PC-3 (cell line): ENCODE results near the gene CTCFL. TPM values are rescaled to one million over a fixed set of nuclear protein-coding genes. Genes with fewer than 3 reads are reported as not detected.
"Not testable (repeated sequence)": the region's sequence is repeated elsewhere in the genome, so short reads cannot be mapped to it uniquely, and the experiment has no call there.

ENCODE experiments used
- ATAC-seq: fragments of 200-7000 bp; cut with Tn5 transposase; 2 replicates; pipeline ENCODE4 v1.9.1; 2020; ENCODE audit warnings: mild to moderate bottlenecking, moderate library complexity
- BruUV-seq: library from RNA; stranded (reverse); fragments of 400-500 nt; replicated peaks from 2 replicates; lab custom pipeline; 2021; lab: Mats Ljungman, UMichigan
- CTCF ChIA-PET: fragments of 300-600 bp; sonication (Branson Sonifier 250); formaldehyde crosslinking; loops from one replicate; lab custom pipeline; 2022; ENCODE audit warnings: antibody characterized with exemption; lab: Charles Lee
- POLR2A ChIA-PET: fragments of 300-600 bp; sonication (Branson Sonifier 250); formaldehyde crosslinking; loops from one replicate; lab custom pipeline; 2022; ENCODE audit warnings: antibody characterized with exemption; ENCODE audit not compliant: unreplicated experiment; lab: Charles Lee
- DNase-seq: peaks from one replicate; pipeline ENCODE4 v3.0.0-alpha.2; 2015
- H2AFZ ChIP-seq: fragments of 300-600 bp; sonication (generic); 2 replicates; pipeline ENCODE4 v1.6.0; 2016; ENCODE audit warnings: antibody characterized with exemption, low read length
- H3F3A ChIP-seq: fragments of 300-600 bp; sonication (generic); one replicate; pipeline ENCODE4 v1.6.0; 2017; ENCODE audit warnings: antibody characterized with exemption, low read length, control low read depth, mild to moderate bottlenecking; ENCODE audit not compliant: unreplicated experiment
- H3K27ac ChIP-seq: fragments of 300-600 bp; sonication (generic); 2 replicates; pipeline ENCODE4 v1.5.1; 2016; ENCODE audit warnings: mild to moderate bottlenecking, low read length
- H3K27me3 ChIP-seq: fragments of 300-600 bp; sonication (generic); 2 replicates; pipeline ENCODE4 v1.6.1; 2016; ENCODE audit warnings: low read length, mixed read lengths
- H3K36me3 ChIP-seq: fragments of 300-600 bp; sonication (generic); 2 replicates; pipeline ENCODE4 v1.6.1; 2016; ENCODE audit warnings: low read depth, mixed run types, low read length, mixed read lengths
- H3K4me1 ChIP-seq: fragments of 300-600 bp; sonication (generic); 2 replicates; pipeline ENCODE4 v1.5.1; 2016; ENCODE audit warnings: low read length; ENCODE audit not compliant: insufficient read depth
- H3K4me2 ChIP-seq: fragments of 300-600 bp; sonication (generic); 2 replicates; pipeline ENCODE4 v1.6.0; 2016; ENCODE audit warnings: low read length
- H3K4me3 ChIP-seq: fragments of 300-600 bp; sonication (generic); 2 replicates; pipeline ENCODE4 v1.5.1; 2016; ENCODE audit warnings: mild to moderate bottlenecking, low read length, mixed read lengths
- H3K79me2 ChIP-seq: fragments of 300-600 bp; sonication (generic); 2 replicates; pipeline ENCODE4 v1.6.1; 2017; ENCODE audit warnings: low read length, mixed read lengths
- H3K9ac ChIP-seq: fragments of 300-600 bp; sonication (generic); 2 replicates; pipeline ENCODE4 v1.6.0; 2016; ENCODE audit warnings: mild to moderate bottlenecking, low read length
- H3K9me2 ChIP-seq: fragments of 300-600 bp; sonication (generic); replicated peaks from 2 replicates; pipeline ENCODE4 v1.6.1; 2016; ENCODE audit warnings: mixed run types, low read length, mixed read lengths
- H3K9me3 ChIP-seq: fragments of 300-600 bp; sonication (generic); 2 replicates; pipeline ENCODE4 v1.6.1; 2016; ENCODE audit warnings: low read length, mixed read lengths
- H4K20me1 ChIP-seq: fragments of 300-600 bp; sonication (generic); 2 replicates; pipeline ENCODE4 v1.6.1; 2016; ENCODE audit warnings: low read length, mixed read lengths
- CTCF ChIP-seq: fragments of 300-600 bp; sonication (generic); conservative IDR thresholded peaks from 2 replicates; pipeline ENCODE4 v1.5.1; 2017; ENCODE audit warnings: antibody characterized with exemption, low read depth, mild to moderate bottlenecking, low read length
- EZH2 ChIP-seq: fragments of 300-600 bp; sonication (generic); IDR thresholded peaks from one replicate; pipeline ENCODE4 v1.6.1; 2017; ENCODE audit warnings: antibody characterized with exemption, mild to moderate bottlenecking, low read length; ENCODE audit not compliant: unreplicated experiment
- EZH2phosphoT487 ChIP-seq: fragments of 300-600 bp; sonication (generic); IDR thresholded peaks from 2 replicates; pipeline ENCODE4 v1.6.1; 2018; ENCODE audit warnings: mild to moderate bottlenecking, antibody characterized with exemption, low read length, borderline replicate concordance
- intact Hi-C: fragments of 100-400 bp; cut with micrococcal nuclease; formaldehyde crosslinking; loops from 2 replicates; pipeline ENCODE4 v1.9.0; 2023
- total RNA-seq: library from RNA; depleted of rRNA; stranded (reverse); fragments of >200 nt; gene quantifications from 2 replicates; pipeline ENCODE4 v1.2.3, GENCODE V29; 2014

CTCFL gene
- total RNA-seq, 1 experiment from 2014 or later = not detected

GRCh38 chr20:57493091-57493615 lies 31.8 kb downstream of the CTCFL start:
- intact Hi-C loops = loop anchor here (10.0 kb wide), 1 partner anchor 398 kb away; no protein-coding TSS in a partner anchor
- Histone ChIP-seq H3K9me2 (no peaks in the 10 kb centered on the region), H3K9me3 (no peaks in the 10 kb centered on the region), H3K4me2 (no peak overlapping the region), H3K36me3 (no peaks in the 10 kb centered on the region), H3K4me1 (peaks cover 9% of the 10 kb centered on the region), H3K4me3 (no peak overlapping the region), H3K27ac (no peak overlapping the region), H3K27me3 (no peaks in the 10 kb centered on the region), H3K9ac (no peak overlapping the region), H3F3A (no peaks in the 10 kb centered on the region), H2AFZ (no peak overlapping the region), H3K79me2 (no peaks in the 10 kb centered on the region), H4K20me1 (no peaks in the 10 kb centered on the region)
- TF ChIP-seq EZH2phosphoT487 = no peak
- no peak for TF ChIP-seq EZH2
- no peak for TF ChIP-seq CTCF
- ChIA-PET POLR2A (no interaction called here), CTCF (no interaction called here)
- DNase-seq = no peak
- no TSS peak for BruUV-seq
- ATAC-seq = no peak

GRCh38 chr20:57491373-57491772 lies 33.6 kb downstream of the CTCFL start:
- CTCF ChIA-PET = no interaction called here
- Histone ChIP-seq H3K79me2 (no peaks in the 10 kb centered on the region), H4K20me1 (no peaks in the 10 kb centered on the region), H3K27me3 (no peaks in the 10 kb centered on the region), H3K9me3 (no peaks in the 10 kb centered on the region), H3K27ac (no peak overlapping the region), H3F3A (no peaks in the 10 kb centered on the region), H3K36me3 (no peaks in the 10 kb centered on the region), H3K9me2 (no peaks in the 10 kb centered on the region), H3K9ac (no peak overlapping the region), H2AFZ (no peak overlapping the region), H3K4me2 (no peak overlapping the region), H3K4me1 (peaks cover 9% of the 10 kb centered on the region), H3K4me3 (no peak overlapping the region)
- intact Hi-C loops = loop anchor here (10.0 kb wide), 1 partner anchor 397 kb away; no protein-coding TSS in a partner anchor
- no peak for ATAC-seq
- no peak for DNase-seq
- POLR2A ChIA-PET = no interaction called here
- no peak for TF ChIP-seq CTCF
- TF ChIP-seq EZH2phosphoT487 = no peak
- TF ChIP-seq EZH2 = no peak
- BruUV-seq = no TSS peak

- BruUV-seq, CTCF ChIA-PET, ATAC-seq: not testable (repeated sequence)
Measured at GRCh38 chr20:57488277-57488676, 36.7 kb downstream of the CTCFL start.

More at GRCh38 chr20:57488277-57488676, 36.7 kb downstream of the CTCFL start:
- POLR2A ChIA-PET = interaction anchor here (0.6 kb wide), 1 partner anchor 133 kb away, joined by 3 read pairs; no protein-coding TSS in a partner anchor
- H3K79me2 ChIP-seq, H2AFZ ChIP-seq, H3K27me3 ChIP-seq, H3K4me1 ChIP-seq, H3K9me2 ChIP-seq, H3K4me3 ChIP-seq, H3K9me3 ChIP-seq, H3K9ac ChIP-seq, DNase-seq, H3F3A ChIP-seq, H3K36me3 ChIP-seq, H4K20me1 ChIP-seq, intact Hi-C loops, H3K27ac ChIP-seq, H3K4me2 ChIP-seq: not testable (repeated sequence)
